ENCODE data around the gene SNX2. TPM values are rescaled to one million over a fixed set of nuclear protein-coding genes. Genes with fewer than 3 reads are reported as not detected.

SNX2 gene
- total RNA-seq, 2 experiments from 2014 or later, result 42.0 to 48.3 TPM

DNA sequence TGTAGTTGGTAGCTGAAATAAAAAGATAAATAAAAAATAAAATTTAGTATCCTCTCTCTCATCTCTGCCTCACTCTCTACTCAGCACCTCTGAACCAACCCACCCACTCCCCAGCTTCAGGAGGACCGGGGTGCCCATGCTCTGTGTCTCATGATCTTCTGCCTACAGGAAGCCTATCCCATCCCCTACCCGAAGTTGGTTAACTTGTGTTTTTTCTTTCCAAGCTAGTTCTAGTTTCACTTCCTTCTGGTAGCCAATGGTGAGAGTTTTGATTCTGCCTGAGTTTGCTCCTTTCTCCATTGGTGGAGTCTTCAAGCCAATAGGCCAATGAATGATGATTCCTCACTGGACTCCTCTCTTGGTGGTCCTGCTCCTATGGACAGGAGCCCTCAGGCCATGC is 102.6 kb downstream of the SNX2 start:
- no peak overlapping the region for H3K27ac Mint-ChIP-seq
- peaks cover 4% of the 10 kb centered on the region for H3K27me3 Mint-ChIP-seq
- TF ChIP-seq, protein P1, sequence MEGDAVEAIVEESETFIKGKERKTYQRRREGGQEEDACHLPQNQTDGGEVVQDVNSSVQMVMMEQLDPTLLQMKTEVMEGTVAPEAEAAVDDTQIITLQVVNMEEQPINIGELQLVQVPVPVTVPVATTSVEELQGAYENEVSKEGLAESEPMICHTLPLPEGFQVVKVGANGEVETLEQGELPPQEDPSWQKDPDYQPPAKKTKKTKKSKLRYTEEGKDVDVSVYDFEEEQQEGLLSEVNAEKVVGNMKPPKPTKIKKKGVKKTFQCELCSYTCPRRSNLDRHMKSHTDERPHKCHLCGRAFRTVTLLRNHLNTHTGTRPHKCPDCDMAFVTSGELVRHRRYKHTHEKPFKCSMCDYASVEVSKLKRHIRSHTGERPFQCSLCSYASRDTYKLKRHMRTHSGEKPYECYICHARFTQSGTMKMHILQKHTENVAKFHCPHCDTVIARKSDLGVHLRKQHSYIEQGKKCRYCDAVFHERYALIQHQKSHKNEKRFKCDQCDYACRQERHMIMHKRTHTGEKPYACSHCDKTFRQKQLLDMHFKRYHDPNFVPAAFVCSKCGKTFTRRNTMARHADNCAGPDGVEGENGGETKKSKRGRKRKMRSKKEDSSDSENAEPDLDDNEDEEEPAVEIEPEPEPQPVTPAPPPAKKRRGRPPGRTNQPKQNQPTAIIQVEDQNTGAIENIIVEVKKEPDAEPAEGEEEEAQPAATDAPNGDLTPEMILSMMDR (IDR thresholded peaks at IDR 0.05), result no peak
- no peaks in the 10 kb centered on the region for H3K4me1 Mint-ChIP-seq (ENCODE audit: low read depth)
- POLR2A ChIA-PET, result no interaction called here
- ATAC-seq (no peak), DNase-seq (no peak)
- CTCF ChIA-PET, result no interaction called here
- intact Hi-C loops (cut with micrococcal nuclease), result no loop called here
- no peak overlapping the region for H3K4me3 Mint-ChIP-seq
- H3K9me3 Mint-ChIP-seq, result no peaks in the 10 kb centered on the region
- H3K36me3 Mint-ChIP-seq (ENCODE audit: low read depth), result no peaks in the 10 kb centered on the region

DNA sequence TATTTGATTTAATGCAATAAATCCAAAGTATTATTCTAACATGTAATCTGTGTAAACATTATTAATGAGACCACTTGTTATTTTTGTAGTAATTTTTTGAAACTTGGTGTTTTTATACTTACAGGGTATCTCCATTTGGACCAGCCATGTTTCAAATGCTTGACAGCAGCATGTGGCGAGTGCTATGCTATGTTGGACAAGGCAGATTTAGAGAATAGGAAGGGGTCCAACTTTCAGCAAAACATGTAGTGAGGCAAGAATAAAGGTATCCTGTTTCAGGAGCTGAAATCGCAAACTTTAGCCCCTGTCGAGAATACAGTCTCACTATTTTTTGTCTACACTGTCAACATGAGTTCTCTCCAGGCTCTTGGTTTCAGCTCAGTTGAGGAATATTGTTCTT is 104.2 kb downstream of the SNX2 start:
- DNase-seq (no peak), ATAC-seq (no peak)
- H3K36me3 Mint-ChIP-seq (ENCODE audit: low read depth), result no peaks in the 10 kb centered on the region
- no peaks in the 10 kb centered on the region for H3K9me3 Mint-ChIP-seq
- no peak overlapping the region for H3K4me3 Mint-ChIP-seq
- no peak overlapping the region for H3K27ac Mint-ChIP-seq
- intact Hi-C loops (cut with micrococcal nuclease), result no loop called here
- H3K4me1 Mint-ChIP-seq (ENCODE audit: low read depth), result peaks cover 2% of the 10 kb centered on the region
- POLR2A ChIA-PET, result no interaction called here
- CTCF ChIA-PET, result no interaction called here
- peaks cover 4% of the 10 kb centered on the region for H3K27me3 Mint-ChIP-seq
- TF ChIP-seq, protein P1 (IDR thresholded peaks at IDR 0.05), result no peak

Other genes with a start within 250 kb of the SNX2 start
- 1 to 10 TPM; 2.0 to 2.3 TPM for gene SNX24, start 70.5 kb downstream of the SNX2 start, total RNA-seq

Measured in activated CD8-positive, alpha-beta T cell treated with anti-CD3 and anti-CD28 coated beads for 36 hours (primary cell).